Colonic mucosa (tissue), 4 donors: ENCODE results near the gene ZNF341. TPM values are rescaled to one million over a fixed set of nuclear protein-coding genes. Genes with fewer than 3 reads are reported as not detected.
"Not testable (repeated sequence)": the region's sequence is repeated elsewhere in the genome, so short reads cannot be mapped to it uniquely, and the experiment has no call there.

ENCODE experiments used
- DNase-seq: peaks from one replicate; pipeline ENCODE4 v3.0.0-alpha.2; 2020
- H3K27ac ChIP-seq: fragments of 200-600 bp; one replicate; pipeline ENCODE4 v1.8.0; 2021
- H3K27me3 ChIP-seq: fragments of 200-600 bp; one replicate; pipeline ENCODE4 v1.8.0; 2021
- H3K36me3 ChIP-seq: fragments of 200-600 bp; one replicate; pipeline ENCODE4 v1.8.0; 2021
- H3K4me1 ChIP-seq: fragments of 200-600 bp; one replicate; pipeline ENCODE4 v1.8.0; 2021; ENCODE audit warnings: mild to moderate bottlenecking
- H3K4me3 ChIP-seq: fragments of 200-600 bp; one replicate; pipeline ENCODE4 v1.8.0; 2021
- H3K9ac ChIP-seq, 2 donors: one replicate each; pipeline ENCODE4 v1.7.0; 2013; ENCODE audit warnings: control low read depth in 2 of 2, low read depth in 2 of 2, low read length in 2 of 2
- H3K9me3 ChIP-seq: fragments of 200-600 bp; one replicate; pipeline ENCODE4 v1.8.0; 2021
- intact Hi-C: fragments of 100-400 bp; cut with DNase I; formaldehyde crosslinking; loops from one replicate; pipeline ENCODE4 v1.14.1; 2022
- total RNA-seq, 2 donors: library from RNA; stranded (reverse); fragmentation: NEBNext Ultra II Directional in 1 of 2; extraction: Animal tissue kit (Norgen Biotek cat#: 25700) in 1 of 2; gene quantifications; one replicate each; pipeline ENCODE4 v1.2.1, GENCODE V29; 2021
- TF ChIP-seq, protein P1 (sequence below): fragments of 200-600 bp; IDR thresholded peaks from one replicate; pipeline ENCODE4 v1.8.0; 2022; ENCODE audit warnings: antibody characterized with exemption, mild to moderate bottlenecking
- donor health status: healthy.
- donor health status: DM: no; HTN: no; CAD: no.
- donor health status: DM: no; HTN: no; CAD: no.

The ZNF341 gene
- total RNA-seq, 2 donors from 2014 or later = 2.7 to 6.1 TPM

- no peak overlapping the region for H3K27ac ChIP-seq
- TF ChIP-seq, protein P1, sequence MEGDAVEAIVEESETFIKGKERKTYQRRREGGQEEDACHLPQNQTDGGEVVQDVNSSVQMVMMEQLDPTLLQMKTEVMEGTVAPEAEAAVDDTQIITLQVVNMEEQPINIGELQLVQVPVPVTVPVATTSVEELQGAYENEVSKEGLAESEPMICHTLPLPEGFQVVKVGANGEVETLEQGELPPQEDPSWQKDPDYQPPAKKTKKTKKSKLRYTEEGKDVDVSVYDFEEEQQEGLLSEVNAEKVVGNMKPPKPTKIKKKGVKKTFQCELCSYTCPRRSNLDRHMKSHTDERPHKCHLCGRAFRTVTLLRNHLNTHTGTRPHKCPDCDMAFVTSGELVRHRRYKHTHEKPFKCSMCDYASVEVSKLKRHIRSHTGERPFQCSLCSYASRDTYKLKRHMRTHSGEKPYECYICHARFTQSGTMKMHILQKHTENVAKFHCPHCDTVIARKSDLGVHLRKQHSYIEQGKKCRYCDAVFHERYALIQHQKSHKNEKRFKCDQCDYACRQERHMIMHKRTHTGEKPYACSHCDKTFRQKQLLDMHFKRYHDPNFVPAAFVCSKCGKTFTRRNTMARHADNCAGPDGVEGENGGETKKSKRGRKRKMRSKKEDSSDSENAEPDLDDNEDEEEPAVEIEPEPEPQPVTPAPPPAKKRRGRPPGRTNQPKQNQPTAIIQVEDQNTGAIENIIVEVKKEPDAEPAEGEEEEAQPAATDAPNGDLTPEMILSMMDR = peak; percentile 79
- peaks cover 5% of the 10 kb centered on the region for H3K4me1 ChIP-seq
- DNase-seq = peak; percentile 69
- no peak overlapping the region for H3K4me3 ChIP-seq
- no peaks in the 10 kb centered on the region for H3K27me3 ChIP-seq
- H3K9ac ChIP-seq = peak overlapping the region in 1 of 2 donors; percentile 39
- H3K9me3 ChIP-seq = no peaks in the 10 kb centered on the region
- intact Hi-C loops = loop anchor here (10.0 kb wide), 1 partner anchor 113 kb away; no protein-coding TSS in a partner anchor
- no peaks in the 10 kb centered on the region for H3K36me3 ChIP-seq
Observed at GRCh38 chr20:33791959-33792597, 60.3 kb downstream of the ZNF341 start.

DNA sequence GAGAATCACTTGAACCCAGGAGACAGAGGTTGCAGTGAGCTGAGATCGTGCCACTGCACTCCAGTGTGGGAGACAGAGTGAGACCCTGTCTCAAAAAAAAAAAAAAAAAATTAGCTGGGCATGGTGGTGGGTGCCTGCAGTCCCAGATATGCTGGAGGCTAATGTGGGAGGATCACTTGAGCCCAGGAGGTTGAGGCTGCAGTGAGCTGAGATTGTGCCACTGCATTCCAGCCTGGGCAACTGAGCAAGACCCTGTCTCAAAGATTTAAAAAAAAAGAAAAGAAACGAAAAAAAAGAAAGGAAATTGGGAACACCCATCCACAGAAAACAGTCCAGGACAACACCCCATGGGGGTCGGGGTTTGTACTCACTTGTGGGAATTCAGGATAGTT is 60.8 kb downstream of the ZNF341 start:
- not testable (repeated sequence) for H3K9ac ChIP-seq, H3K9me3 ChIP-seq, H3K27me3 ChIP-seq, H3K4me1 ChIP-seq, H3K4me3 ChIP-seq, H3K27ac ChIP-seq, DNase-seq, H3K36me3 ChIP-seq
- intact Hi-C loops = loop anchor here (10.0 kb wide), 1 partner anchor 112 kb away; no protein-coding TSS in a partner anchor

- H3K27ac ChIP-seq = no peak overlapping the region
- intact Hi-C loops = loop anchor here (10.0 kb wide), 1 partner anchor 112 kb away; no protein-coding TSS in a partner anchor
- TF ChIP-seq, protein P1 = no peak
- H3K9me3 ChIP-seq = no peaks in the 10 kb centered on the region
- H3K27me3 ChIP-seq = no peaks in the 10 kb centered on the region
- H3K4me3 ChIP-seq = no peak overlapping the region
- H3K9ac ChIP-seq = no peak overlapping the region
- DNase-seq = no peak
- H3K36me3 ChIP-seq = no peaks in the 10 kb centered on the region
- H3K4me1 ChIP-seq = peaks cover 5% of the 10 kb centered on the region
Observed at GRCh38 chr20:33793011-33793931, 61.5 kb downstream of the ZNF341 start.

- Histone ChIP-seq H3K4me1 (no peaks in the 10 kb centered on the region), H3K27ac (peak overlapping the region; percentile 42), H3K9me3 (no peaks in the 10 kb centered on the region), H3K27me3 (no peaks in the 10 kb centered on the region), H3K36me3 (no peaks in the 10 kb centered on the region), H3K4me3 (no peak overlapping the region), H3K9ac (peak overlapping the region in 1 of 2 donors; percentile 61)
- intact Hi-C loops = loop anchor here (10.0 kb wide), 1 partner anchor 108 kb away; no protein-coding TSS in a partner anchor
- TF ChIP-seq, protein P1 = no peak
- peak; percentile 81 for DNase-seq
Observed at GRCh38 chr20:33796263-33796906, 64.6 kb downstream of the ZNF341 start.

- Histone ChIP-seq H3K9ac (peak overlapping the region in 1 of 2 donors; percentile 61), H3K27ac (peak overlapping the region; percentile 42), H3K9me3 (no peaks in the 10 kb centered on the region), H3K27me3 (no peaks in the 10 kb centered on the region), H3K4me3 (no peak overlapping the region), H3K4me1 (no peaks in the 10 kb centered on the region), H3K36me3 (no peaks in the 10 kb centered on the region)
- TF ChIP-seq, protein P1 = no peak
- DNase-seq = no peak
- intact Hi-C loops = loop anchor here (10.0 kb wide), 1 partner anchor 108 kb away; no protein-coding TSS in a partner anchor
Observed at GRCh38 chr20:33796907-33797544, 65.2 kb downstream of the ZNF341 start.
